Forelimb muscle (tissue), 1 donor: ENCODE data around the gene MS4A18. TPM values are rescaled to one million over a fixed set of nuclear protein-coding genes. Genes with fewer than 3 reads are reported as not detected.
"Not testable (repeated sequence)": the region's sequence is repeated elsewhere in the genome, so short reads cannot be mapped to it uniquely, and the experiment has no call there.

Experiments used
- DNase-seq: peaks from one replicate; pipeline ENCODE4 v3.0.0-alpha.2; 2013; ENCODE audit warnings: low read depth
- polyA plus RNA-seq: library from polyadenylated mRNA; unstranded; fragments of 120-200 nt; gene quantifications from one replicate; pipeline ENCODE4 v1.2.1, GENCODE V29; 2013; ENCODE audit not compliant: insufficient read length

The MS4A18 gene
- polyA plus RNA-seq, 1 donor = not detected

DNA sequence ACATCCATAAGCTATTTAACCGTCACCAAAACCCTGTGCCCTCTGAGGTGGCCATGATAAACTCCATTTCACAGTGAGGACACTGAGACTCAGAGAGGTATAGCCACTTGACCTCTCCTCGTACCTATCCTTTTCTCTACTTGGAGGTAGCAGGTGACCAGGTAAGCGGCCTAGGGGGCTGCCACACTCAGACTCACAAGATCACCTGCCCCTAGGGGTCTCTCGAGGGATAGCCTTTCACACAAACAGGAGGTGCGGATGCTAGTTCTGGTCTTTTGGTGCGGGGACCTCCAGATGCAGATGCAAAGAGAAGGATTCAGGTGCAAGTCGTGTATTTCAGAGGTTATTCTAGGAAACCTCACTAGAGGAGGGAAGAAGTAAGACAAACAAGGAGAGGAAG is 14.6 kb downstream of the MS4A18 start:
- DNase-seq = no peak

GRCh38 chr11:60740573-60740972 is 16.1 kb downstream of the MS4A18 start:
- DNase-seq = no peak

- no peak for DNase-seq
Observed at GRCh38 chr11:60741421-60741820, 16.9 kb downstream of the MS4A18 start.

DNA sequence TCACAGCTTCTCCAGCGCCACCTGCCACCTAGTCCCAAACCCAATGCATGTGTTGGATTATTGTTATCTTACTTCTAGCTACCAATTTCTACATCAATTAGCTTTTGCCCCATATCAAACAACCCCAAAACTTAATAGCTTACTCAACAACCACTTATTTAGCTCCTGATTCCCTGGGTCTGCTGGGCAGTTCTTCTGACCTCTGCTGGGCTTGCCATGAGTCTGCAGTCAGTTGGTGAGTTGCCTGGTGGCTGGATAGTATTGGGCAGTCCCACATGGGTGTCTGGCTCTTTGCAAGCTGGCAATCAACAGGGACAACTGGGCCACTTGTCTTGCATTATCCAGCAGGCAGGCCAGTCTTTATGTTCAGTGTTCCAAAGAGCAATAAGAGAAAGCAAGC is 18.5 kb downstream of the MS4A18 start:
- no peak for DNase-seq

GRCh38 chr11:60744114-60744513 is 19.6 kb downstream of the MS4A18 start:
- no peak for DNase-seq

DNA sequence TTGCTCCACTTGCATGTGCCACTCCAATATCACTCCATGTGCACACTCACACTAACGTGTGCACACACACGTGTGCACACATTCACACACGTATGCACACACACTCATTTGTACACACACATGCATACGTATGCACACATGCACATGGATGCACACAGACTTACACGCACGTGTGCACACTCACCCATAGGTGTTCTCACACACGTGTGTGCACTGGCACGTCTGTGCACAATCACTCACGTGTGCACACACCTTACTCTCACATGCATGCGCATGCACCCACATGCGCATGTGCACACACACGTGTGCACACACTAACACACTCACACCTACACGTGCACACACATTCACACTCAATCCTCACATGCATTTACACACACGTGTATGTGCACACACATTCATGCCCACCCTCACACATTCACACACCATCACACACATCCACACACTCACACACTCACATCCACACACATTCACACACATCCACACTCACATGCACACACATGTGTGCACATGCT is 22.9 kb downstream of the MS4A18 start:
- no peak for DNase-seq

- DNase-seq = no peak
Observed at GRCh38 chr11:60748225-60748624, 23.7 kb downstream of the MS4A18 start.

DNA sequence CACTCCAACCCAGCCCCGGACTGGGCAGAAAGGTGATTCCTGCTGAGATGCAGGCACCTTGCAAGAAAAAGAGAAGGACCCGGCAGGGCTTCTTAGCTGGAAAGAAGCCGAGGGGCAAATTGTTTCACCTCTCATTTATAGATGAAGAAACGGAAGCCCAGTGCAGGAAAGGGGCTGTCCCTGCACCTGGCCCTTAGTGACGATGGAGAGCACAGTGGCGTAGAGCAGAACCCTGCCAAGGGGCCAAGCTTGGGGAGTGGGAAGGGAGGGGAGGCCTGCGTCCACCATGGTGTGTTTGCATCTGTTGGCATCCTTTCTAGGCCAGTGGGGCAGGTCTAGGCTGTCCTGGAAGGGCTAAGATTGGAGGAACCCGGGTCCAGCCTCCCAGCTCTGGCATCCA is 24.3 kb downstream of the MS4A18 start:
- DNase-seq = no peak

DNA sequence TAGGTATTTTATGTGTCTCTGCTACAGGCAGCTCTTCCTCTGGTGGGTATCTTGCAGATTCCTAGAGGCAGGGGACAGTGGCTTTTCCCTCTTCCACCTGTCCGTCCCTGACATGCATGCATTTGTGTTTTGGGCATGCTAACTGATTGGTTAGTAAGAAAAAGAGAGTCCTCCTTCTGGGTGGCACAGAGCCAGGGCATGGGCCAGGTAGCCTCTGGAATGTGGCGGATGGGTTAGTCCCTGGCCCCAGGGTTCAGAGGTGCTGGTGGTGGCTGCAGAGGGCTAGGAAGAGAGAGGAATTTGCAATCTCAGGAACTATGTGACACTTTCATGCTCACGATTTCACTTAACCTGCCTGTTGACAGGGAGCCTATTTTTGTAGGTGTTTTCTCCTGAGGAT is 26.4 kb downstream of the MS4A18 start:
- no peak for DNase-seq

DNA sequence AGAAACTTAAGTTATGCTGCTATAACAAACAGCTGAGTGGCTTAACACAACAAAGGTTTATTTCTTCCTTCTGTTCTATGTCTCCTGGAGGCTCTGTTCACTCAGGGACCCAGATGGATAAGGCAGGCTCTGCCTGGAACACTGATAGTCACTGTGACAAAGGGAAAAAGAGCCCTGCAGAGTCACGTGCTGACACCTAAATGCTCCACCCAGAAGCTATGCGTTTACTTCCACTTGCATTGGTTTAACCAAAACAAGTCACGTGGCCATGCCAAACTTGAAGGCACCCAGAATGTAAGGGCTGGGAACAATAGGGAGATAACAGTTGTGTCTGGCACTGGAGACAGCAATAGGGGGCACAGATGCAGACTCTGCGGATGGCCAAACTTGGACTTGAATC is 28.8 kb downstream of the MS4A18 start:
- no peak for DNase-seq

DNA sequence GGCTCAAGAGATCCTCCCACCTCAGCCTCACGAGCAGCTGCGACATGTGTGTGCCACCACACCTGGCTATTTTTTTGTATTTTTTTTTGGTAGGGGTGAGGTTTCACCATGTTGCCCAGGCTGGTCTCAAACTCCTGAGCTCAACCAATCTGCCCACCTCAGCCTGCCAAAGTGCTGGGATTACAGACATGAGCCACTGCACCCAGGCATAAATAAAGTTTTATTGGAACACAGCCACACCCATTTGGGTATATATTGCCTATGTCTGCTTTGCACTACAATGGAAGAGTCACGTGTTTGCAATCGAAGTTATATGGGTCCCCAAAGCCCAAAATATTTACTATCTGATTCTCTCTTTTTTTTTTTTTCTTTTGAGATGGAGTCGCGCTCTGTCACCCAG is 30.4 kb downstream of the MS4A18 start:
- DNase-seq = no peak

DNA sequence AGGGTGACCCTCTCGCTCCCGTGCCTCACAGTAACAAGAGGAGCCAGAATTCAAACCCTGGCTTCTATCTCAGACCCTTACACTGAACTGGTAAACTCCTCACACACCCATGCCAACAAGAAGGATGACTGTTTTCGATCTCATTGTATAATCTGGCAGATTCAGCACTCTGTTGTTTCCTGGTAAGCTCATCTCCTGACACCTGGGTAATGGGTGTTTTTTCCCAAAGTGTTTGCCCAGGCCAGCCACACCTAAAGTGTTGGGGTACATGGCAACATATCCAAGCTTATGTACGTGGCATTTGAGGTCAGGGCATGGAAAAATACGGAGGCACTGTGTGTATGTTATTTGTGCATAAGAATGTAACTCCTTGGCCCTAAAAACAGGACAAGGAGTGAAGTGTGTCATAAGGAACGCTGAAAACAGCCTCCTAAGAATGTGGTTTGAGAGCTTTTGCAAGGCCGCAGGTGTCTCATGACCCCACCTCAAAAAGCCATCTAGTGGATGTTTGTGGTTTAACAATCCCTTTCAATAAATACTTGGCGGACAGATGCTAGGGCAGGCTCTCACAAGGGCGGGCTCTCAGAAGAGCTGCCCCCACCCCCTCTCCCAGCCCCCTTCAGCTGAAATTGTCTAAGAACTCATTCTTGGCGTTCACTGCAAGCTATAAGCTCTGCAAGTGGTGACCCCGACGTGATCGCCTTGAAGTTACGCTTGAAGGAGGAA is 31.9 kb downstream of the MS4A18 start, which contains the start of gene MS4A15:
MS4A15 (plus strand) TSS at position 561 of the 726 bp plus-strand sequence. CDS start 6,867 bp downstream, outside the sequence.
- DNase-seq = no peak

DNA sequence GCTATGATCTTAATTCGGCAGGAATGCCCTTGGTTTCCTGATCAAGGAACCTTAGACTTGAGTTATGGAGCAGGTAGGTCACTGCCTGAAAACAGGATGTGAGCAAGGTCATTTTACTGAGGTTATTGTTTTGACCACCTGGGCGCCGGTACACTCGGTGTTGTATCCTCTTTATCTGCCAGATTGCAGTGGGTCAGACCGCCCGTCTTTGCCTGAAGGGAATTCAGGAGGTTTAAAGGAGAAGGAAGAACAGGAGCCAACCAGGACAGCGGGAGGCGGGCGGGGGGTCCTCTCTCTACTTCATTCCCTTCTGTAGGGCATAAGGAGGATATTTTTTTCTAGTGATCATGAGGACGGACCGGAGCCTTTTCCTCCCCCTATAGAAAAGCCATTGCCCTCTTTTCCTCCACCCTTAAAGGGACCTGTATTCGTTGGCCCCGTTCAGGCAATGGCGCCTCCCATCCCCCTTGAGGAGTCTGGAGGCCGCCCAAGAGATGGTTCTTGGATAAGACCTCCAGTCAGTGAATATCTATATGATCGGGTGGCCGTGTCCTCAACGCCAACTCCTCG is 32.8 kb downstream of the MS4A18 start:
- no peak for DNase-seq

GRCh38 chr11:60758671-60759070 is 34.2 kb downstream of the MS4A18 start:
- not testable (repeated sequence) for DNase-seq

DNA sequence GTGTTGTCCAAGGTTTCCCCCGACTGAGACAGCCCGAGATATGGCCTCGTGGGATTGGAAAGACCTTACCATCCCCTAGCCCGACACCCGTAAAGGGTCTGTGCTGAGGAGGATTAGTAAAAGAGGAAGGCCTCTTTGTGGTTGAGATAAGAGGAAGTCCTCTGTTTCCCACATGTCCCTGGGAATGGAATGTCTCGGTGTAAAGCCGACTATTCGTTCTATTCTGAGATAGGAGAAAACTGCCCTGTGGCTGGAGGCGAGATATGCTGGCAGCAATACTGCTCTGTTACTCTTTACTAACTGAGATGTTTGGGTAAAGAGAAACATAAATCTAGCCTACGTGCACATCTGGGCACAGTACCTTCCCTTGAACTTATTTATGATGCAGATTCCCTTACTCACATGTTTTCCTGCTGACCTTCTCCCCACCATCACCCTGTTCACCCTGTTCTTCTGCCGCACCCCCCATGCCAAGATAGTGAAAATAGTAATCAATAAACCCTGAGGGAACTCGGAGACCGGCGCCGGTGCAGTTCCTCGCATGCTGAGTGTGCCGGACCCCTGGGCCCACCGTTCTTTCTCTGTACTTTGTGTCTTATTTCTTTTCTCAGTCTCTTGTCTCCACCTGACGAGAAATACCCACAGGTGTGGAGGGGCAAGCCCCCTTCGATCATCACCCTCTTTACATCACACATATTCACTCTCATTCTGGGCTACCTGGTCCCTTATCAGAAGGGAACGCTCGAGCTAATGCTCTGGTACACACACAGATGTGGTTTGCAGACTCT is 35.1 kb downstream of the MS4A18 start:
- not testable (repeated sequence) for DNase-seq

GRCh38 chr11:60761436-60762190 is 37.1 kb downstream of the MS4A18 start:
- peak; percentile 38 for DNase-seq

DNA sequence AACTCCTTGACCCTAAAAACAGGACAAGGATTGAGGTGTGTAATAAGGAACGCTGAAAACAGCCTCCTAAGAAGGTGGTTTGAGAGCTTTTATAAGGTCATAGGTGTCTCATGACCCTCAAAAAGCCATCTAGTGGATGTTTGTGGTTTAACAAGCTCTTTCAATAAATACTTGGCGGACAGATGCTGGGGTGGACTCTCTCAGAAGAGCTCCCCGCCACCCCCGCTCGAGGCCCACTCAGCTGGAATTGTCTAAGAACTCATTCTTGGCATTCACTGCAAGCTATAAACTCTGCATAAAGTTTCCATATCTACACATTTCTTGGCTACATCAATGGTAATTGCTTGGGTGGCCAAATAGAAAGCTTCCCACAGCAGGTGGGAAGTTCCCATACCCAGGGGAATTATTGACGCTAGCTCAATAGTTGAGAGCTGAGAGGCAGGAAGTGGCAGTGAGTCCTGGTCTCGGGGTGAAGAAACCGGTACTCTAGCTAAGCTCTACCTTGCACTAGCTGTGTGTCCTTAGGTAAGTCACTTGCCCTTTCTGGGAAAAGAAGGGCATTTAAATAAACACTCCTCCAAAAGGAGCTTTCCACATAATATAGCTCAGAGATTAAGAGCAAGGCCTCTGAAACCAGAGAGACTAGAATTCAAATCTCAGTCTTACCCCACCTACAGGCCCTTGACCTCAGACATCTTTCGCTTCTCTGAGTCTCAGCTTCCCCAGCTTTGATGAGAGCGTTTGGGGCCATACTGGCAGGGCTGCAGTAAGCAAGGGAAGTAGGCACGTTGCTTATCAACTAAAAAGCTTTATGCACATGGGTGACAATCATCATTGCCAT is 38.6 kb downstream of the MS4A18 start:
- DNase-seq = peak; percentile 46

GRCh38 chr11:60763692-60764369 is 39.3 kb downstream of the MS4A18 start:
- no peak for DNase-seq

DNA sequence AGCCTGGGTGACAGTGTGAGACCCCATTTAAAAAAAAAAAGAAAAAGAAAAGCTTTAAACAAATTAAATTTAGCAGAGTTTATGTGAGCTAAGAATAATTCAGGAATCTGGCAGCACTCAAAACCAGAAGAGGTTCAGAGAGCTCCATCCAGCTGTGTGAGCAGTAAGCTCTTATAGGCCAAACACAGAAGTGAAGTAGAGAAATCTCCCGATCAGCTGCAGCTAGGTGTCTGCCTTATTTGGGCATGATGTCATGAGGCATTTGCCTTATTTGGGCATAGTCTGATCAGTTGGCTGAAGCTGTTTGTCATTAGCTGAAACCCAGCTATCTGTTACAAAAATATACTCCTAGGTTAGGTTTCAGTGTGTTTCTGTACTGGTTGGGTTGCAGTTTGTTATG is 40.4 kb downstream of the MS4A18 start:
- no peak for DNase-seq

- no peak for DNase-seq
Observed at GRCh38 chr11:60765355-60765754, 40.8 kb downstream of the MS4A18 start.
